Measurements from ENCODE around the gene BLMH. TPM values are rescaled to one million over a fixed set of nuclear protein-coding genes. Genes with fewer than 3 reads are reported as not detected.

Gene BLMH
- total RNA-seq, 1 donor from 2014 or later: 60.9 TPM

DNA sequence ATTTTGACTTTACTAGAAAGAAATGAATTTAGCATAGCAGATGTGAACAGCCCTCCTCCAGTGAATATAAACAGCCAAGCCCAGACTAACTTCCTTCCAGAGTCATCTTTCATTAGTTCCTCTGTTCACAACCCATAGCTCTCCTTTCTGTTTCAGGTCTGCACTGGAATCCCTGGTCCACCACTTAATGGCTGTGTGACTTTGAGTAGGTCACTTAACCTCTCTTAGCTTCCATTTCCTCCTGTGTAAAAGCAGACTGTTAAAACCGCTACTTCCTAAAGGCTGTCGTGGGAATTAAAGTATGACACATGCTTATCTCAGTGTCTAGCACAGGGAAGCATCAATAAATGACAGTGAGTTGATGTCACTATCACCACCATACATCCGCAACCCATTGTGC is 63.7 kb downstream of the BLMH start:
- no peak for DNase-seq (ENCODE audit: low spot score, unreplicated experiment)
- TF ChIP-seq, protein P1, sequence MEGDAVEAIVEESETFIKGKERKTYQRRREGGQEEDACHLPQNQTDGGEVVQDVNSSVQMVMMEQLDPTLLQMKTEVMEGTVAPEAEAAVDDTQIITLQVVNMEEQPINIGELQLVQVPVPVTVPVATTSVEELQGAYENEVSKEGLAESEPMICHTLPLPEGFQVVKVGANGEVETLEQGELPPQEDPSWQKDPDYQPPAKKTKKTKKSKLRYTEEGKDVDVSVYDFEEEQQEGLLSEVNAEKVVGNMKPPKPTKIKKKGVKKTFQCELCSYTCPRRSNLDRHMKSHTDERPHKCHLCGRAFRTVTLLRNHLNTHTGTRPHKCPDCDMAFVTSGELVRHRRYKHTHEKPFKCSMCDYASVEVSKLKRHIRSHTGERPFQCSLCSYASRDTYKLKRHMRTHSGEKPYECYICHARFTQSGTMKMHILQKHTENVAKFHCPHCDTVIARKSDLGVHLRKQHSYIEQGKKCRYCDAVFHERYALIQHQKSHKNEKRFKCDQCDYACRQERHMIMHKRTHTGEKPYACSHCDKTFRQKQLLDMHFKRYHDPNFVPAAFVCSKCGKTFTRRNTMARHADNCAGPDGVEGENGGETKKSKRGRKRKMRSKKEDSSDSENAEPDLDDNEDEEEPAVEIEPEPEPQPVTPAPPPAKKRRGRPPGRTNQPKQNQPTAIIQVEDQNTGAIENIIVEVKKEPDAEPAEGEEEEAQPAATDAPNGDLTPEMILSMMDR (IDR thresholded peaks at IDR 0.05; ENCODE audit: unreplicated experiment): no peak
- H3K4me3 Mint-ChIP-seq (ENCODE audit: low read depth): no peak overlapping the region
- H3K27ac Mint-ChIP-seq: no peak overlapping the region
- no peaks in the 10 kb centered on the region for H3K9me3 Mint-ChIP-seq (ENCODE audit: low read depth)
- no peaks in the 10 kb centered on the region for H3K36me3 Mint-ChIP-seq (ENCODE audit: insufficient read depth)
- H3K27me3 Mint-ChIP-seq: peaks cover 31% of the 10 kb centered on the region
- H3K4me1 Mint-ChIP-seq (ENCODE audit: low read depth): peaks cover 55% of the 10 kb centered on the region

DNA sequence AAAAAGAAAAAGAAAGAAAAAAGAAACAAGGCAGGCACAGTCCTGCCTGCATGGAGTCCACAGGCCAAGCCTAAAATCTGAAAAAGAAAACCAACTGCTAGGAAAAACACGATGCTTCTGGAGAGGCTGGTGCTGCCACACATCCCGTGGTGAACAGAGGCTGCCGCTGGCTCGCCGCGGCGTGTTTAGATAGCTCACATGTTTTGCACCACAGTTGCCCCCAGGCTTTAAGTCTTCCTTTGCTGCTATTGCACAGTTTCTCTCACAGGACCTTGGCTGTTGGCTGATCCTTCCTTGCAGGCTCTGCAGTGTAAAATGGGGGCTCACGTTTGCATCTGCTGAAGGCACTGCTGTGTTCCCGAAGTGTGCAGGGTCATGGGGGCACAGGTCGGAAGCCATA is 64.9 kb downstream of the BLMH start:
- no peak overlapping the region for H3K4me3 Mint-ChIP-seq (ENCODE audit: low read depth)
- H3K36me3 Mint-ChIP-seq (ENCODE audit: insufficient read depth): no peaks in the 10 kb centered on the region
- peaks cover 49% of the 10 kb centered on the region for H3K4me1 Mint-ChIP-seq (ENCODE audit: low read depth)
- no peak for DNase-seq (ENCODE audit: low spot score, unreplicated experiment)
- peaks cover 31% of the 10 kb centered on the region for H3K27me3 Mint-ChIP-seq
- TF ChIP-seq, protein P1 (IDR thresholded peaks at IDR 0.05; ENCODE audit: unreplicated experiment): no peak
- peak overlapping the region; percentile 19 for H3K27ac Mint-ChIP-seq
- no peaks in the 10 kb centered on the region for H3K9me3 Mint-ChIP-seq (ENCODE audit: low read depth)

DNA sequence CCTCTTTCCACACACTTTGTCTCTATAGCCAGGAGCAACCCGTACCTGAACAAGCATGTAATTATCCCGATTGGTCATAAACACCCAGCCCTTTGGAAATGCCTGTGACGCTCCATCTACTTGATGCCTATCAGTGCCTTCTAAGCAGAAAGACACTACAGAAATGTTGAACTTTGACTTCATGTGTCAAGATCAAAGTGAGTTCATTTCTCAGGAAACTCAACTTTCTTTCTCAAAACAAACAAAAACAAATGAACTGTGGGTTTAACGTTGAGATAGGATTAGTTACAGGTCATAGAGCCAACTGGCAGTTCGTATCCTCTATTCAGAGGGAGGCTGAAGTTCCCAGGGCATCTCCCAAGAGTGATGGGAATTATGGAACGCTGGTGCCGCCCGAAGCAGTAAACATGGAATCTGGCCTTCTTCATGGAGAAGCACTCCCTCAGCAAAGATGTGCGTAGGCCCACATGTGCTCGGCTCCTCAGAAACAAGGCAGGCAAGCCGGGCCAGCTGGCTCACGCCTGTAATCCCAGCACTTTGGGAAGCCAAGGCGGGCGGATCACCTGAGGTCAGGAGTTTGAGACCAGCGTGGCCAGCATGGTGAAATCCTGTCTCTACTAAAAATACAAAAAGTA is 65.7 kb downstream of the BLMH start:
- no peaks in the 10 kb centered on the region for H3K9me3 Mint-ChIP-seq (ENCODE audit: low read depth)
- peaks cover 46% of the 10 kb centered on the region for H3K4me1 Mint-ChIP-seq (ENCODE audit: low read depth)
- no peak for DNase-seq (ENCODE audit: low spot score, unreplicated experiment)
- peaks cover 35% of the 10 kb centered on the region for H3K27me3 Mint-ChIP-seq
- TF ChIP-seq, protein P1 (IDR thresholded peaks at IDR 0.05; ENCODE audit: unreplicated experiment): no peak
- H3K4me3 Mint-ChIP-seq (ENCODE audit: low read depth): no peak overlapping the region
- H3K27ac Mint-ChIP-seq: no peak overlapping the region
- H3K36me3 Mint-ChIP-seq (ENCODE audit: insufficient read depth): no peaks in the 10 kb centered on the region

DNA sequence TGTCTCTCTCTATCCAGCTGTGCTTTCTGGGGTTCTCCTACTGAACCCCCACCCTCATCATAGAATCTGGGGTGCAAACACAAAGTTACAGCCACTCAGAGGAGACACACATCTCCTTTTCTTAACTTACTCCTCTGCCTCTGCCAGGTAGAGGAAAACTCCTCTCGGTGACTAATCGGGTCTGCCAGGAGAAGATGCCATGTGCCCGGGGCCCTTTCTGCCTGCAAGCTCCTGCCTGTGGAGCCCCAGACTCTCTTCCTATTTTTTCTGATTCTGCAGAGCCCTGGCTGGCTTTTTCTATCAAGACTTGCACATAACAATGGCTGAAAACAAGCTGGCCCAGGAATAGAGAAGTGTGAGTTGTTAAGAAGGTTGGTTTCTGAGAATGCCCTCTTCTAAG is 66.6 kb downstream of the BLMH start:
- Mint-ChIP-seq H3K27me3 (peaks cover 27% of the 10 kb centered on the region), H3K4me3 (ENCODE audit: low read depth) (no peak overlapping the region), H3K27ac (peak overlapping the region; percentile 58), H3K36me3 (ENCODE audit: insufficient read depth) (no peaks in the 10 kb centered on the region), H3K9me3 (ENCODE audit: low read depth) (no peaks in the 10 kb centered on the region), H3K4me1 (ENCODE audit: low read depth) (peaks cover 43% of the 10 kb centered on the region)
- TF ChIP-seq, protein P1 (IDR thresholded peaks at IDR 0.05; ENCODE audit: unreplicated experiment): no peak
- DNase-seq (ENCODE audit: low spot score, unreplicated experiment): no peak

DNA sequence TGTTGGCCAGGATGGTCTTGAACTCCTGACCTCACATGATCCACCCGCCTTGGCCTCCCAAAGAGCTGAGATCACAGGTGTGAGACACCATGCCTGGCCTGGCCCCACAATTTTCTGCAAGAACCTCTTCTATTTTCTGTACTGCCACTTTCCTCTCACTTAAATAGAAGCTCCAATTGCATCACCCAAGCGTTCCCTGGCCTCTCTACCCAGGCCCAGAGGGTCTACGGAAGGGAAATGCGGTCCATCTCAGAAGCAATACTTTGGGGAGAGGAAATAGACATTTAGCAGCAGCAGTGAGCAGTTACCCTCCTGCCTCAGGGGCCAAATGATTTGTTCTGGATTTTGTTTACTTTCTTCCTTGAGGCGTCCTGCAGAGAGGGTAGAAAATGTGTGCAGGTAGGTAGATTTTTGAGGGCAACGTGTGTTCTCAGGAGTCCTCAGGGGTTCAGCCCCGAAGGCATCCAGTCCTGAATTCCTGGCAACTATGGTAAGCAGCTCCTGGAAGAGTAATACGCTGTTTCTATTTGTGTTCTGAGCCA is 67.3 kb downstream of the BLMH start:
- TF ChIP-seq, protein P1 (IDR thresholded peaks at IDR 0.05; ENCODE audit: unreplicated experiment): no peak
- Mint-ChIP-seq H3K4me1 (ENCODE audit: low read depth) (peaks cover 47% of the 10 kb centered on the region), H3K27me3 (peaks cover 24% of the 10 kb centered on the region), H3K9me3 (ENCODE audit: low read depth) (no peaks in the 10 kb centered on the region), H3K4me3 (ENCODE audit: low read depth) (no peak overlapping the region), H3K27ac (no peak overlapping the region), H3K36me3 (ENCODE audit: insufficient read depth) (no peaks in the 10 kb centered on the region)
- DNase-seq (ENCODE audit: low spot score, unreplicated experiment): no peak

Data from progenitor cell of endocrine pancreas (in vitro differentiated cells).